IMR-90 (cell line): ENCODE data around the gene CDHR4. TPM values are rescaled to one million over a fixed set of nuclear protein-coding genes. Genes with fewer than 3 reads are reported as not detected.
A peak's percentile ranks its signal among the peaks of the same experiment; 100 is the strongest.

Source experiments
- ATAC-seq: fragments of 200-7000 bp; cut with Tn5 transposase; 2 replicates; pipeline ENCODE4 v1.9.1; 2020; ENCODE audit warnings: low read depth, mild to moderate bottlenecking, moderate library complexity
- BruUV-seq: library from RNA; stranded (reverse); fragments of 400-500 nt; replicated peaks from 2 replicates; lab custom pipeline; 2021; lab: Mats Ljungman, UMichigan
- CTCF ChIA-PET: fragments of 300-600 bp; formaldehyde crosslinking; extraction: SDS; loops from one replicate; lab custom pipeline; 2021; ENCODE audit warnings: antibody characterized with exemption; lab: Yijun Ruan, JAX
- POLR2A ChIA-PET: fragments of 300-600 bp; sonication (Branson Sonifier 250); formaldehyde crosslinking; loops from one replicate; lab custom pipeline; 2022; ENCODE audit warnings: antibody characterized with exemption; ENCODE audit not compliant: unreplicated experiment; lab: Charles Lee
- DNase-seq: peaks from one replicate; pipeline ENCODE4 v3.0.0; 2013
- H2AFZ ChIP-seq: replicated peaks from 2 replicates; pipeline ENCODE3; 2013; ENCODE audit warnings: low read length, mild to moderate bottlenecking; ENCODE audit not compliant: poor library complexity
- H2AK5ac ChIP-seq: 2 replicates; pipeline ENCODE4 v1.6.1; 2013; ENCODE audit warnings: low read depth, low read length, inconsistent platforms
- H2AK9ac ChIP-seq: replicated peaks from 2 replicates; pipeline ENCODE3; 2013; ENCODE audit warnings: mild to moderate bottlenecking, low read depth, low read length, moderate library complexity; ENCODE audit not compliant: poor library complexity
- H2BK120ac ChIP-seq: 2 replicates; pipeline ENCODE4 v1.6.1; 2013; ENCODE audit warnings: low read depth, low read length, inconsistent platforms
- H2BK15ac ChIP-seq: 3 replicates; pipeline ENCODE4 v1.6.1; 2013; ENCODE audit warnings: low read depth, low read length, inconsistent platforms
- H2BK20ac ChIP-seq: 2 replicates; pipeline ENCODE4 v1.6.1; 2013; ENCODE audit warnings: low read depth, mild to moderate bottlenecking, inconsistent platforms, low read length, moderate library complexity
- H2BK5ac ChIP-seq: 2 replicates; pipeline ENCODE4 v1.6.1; 2013; ENCODE audit warnings: mild to moderate bottlenecking, low read depth, low read length, inconsistent platforms; ENCODE audit not compliant: poor library complexity, severe bottlenecking
- H3K14ac ChIP-seq: replicated peaks from 2 replicates; pipeline ENCODE4 v1.6.1; 2013; ENCODE audit warnings: low read depth, low read length, inconsistent platforms
- H3K18ac ChIP-seq: 2 replicates; pipeline ENCODE4 v1.6.1; 2013; ENCODE audit warnings: low read depth, low read length, control low read depth
- H3K23ac ChIP-seq: 2 replicates; pipeline ENCODE4 v1.6.1; 2013; ENCODE audit warnings: low read depth, low read length, inconsistent platforms
- H3K27ac ChIP-seq: 2 replicates; pipeline ENCODE4 v1.5.1; 2013; ENCODE audit warnings: mild to moderate bottlenecking, control low read depth, low read length; ENCODE audit not compliant: insufficient read depth
- H3K27me3 ChIP-seq: 2 replicates; pipeline ENCODE4 v1.6.1; 2013; ENCODE audit warnings: low read length; ENCODE audit not compliant: control insufficient read depth, insufficient read depth
- H3K36me3 ChIP-seq: 2 replicates; pipeline ENCODE4 v1.6.1; 2013; ENCODE audit warnings: low read length, mixed read lengths; ENCODE audit not compliant: control insufficient read depth, insufficient read depth
- H3K4ac ChIP-seq: 2 replicates; pipeline ENCODE4 v1.6.1; 2013; ENCODE audit warnings: low read depth, low read length, inconsistent platforms
- H3K4me1 ChIP-seq: 2 replicates; pipeline ENCODE4 v1.6.1; 2013; ENCODE audit warnings: low read length, mixed read lengths; ENCODE audit not compliant: control insufficient read depth, insufficient read depth
- H3K4me2 ChIP-seq: 2 replicates; pipeline ENCODE4 v1.6.1; 2013; ENCODE audit warnings: low read depth, mild to moderate bottlenecking, control low read depth, low read length, moderate library complexity
- H3K4me3 ChIP-seq: 2 replicates; pipeline ENCODE4 v1.5.1; 2013; ENCODE audit warnings: low read depth, mild to moderate bottlenecking, control low read depth, low read length, moderate library complexity; ENCODE audit not compliant: insufficient read depth
- H3K56ac ChIP-seq: 2 replicates; pipeline ENCODE4 v1.6.1; 2013; ENCODE audit warnings: low read length, inconsistent platforms; ENCODE audit not compliant: insufficient read depth; ENCODE audit errors: extremely low read depth
- H3K79me1 ChIP-seq, 2 experiments: 2 replicates each; pipeline ENCODE4 v1.6.1; 2013; ENCODE audit warnings: low read length in 2 of 2, inconsistent platforms in 1 of 2, low read depth in 1 of 2
- H3K9ac ChIP-seq: 2 replicates; pipeline ENCODE4 v1.6.1; 2013; ENCODE audit warnings: low read depth, low read length, control low read depth
- H3K9me1 ChIP-seq: 2 replicates; pipeline ENCODE4 v1.6.1; 2013; ENCODE audit warnings: low read length, inconsistent platforms; ENCODE audit not compliant: insufficient read depth
- H3K9me3 ChIP-seq: 2 replicates; pipeline ENCODE4 v1.6.1; 2013; ENCODE audit warnings: low read length; ENCODE audit not compliant: control insufficient read depth, insufficient read depth
- H4K20me1 ChIP-seq: 2 replicates; pipeline ENCODE4 v1.6.1; 2013; ENCODE audit warnings: low read length, inconsistent platforms; ENCODE audit not compliant: insufficient read depth
- H4K5ac ChIP-seq: 2 replicates; pipeline ENCODE4 v1.6.1; 2013; ENCODE audit warnings: mild to moderate bottlenecking, low read depth, low read length, control low read depth
- H4K8ac ChIP-seq, 2 experiments: 2 replicates each; pipeline ENCODE4 v1.6.1; 2013; ENCODE audit warnings: low read depth in 2 of 2, low read length in 2 of 2, control low read depth in 1 of 2, inconsistent platforms in 1 of 2
- H4K91ac ChIP-seq: 2 replicates; pipeline ENCODE4 v1.6.1; 2013; ENCODE audit warnings: low read depth, low read length, inconsistent platforms; ENCODE audit not compliant: insufficient read depth
- BHLHE40 ChIP-seq: fragments of 150-350 bp; IDR thresholded peaks from 2 replicates; pipeline ENCODE4 v1.6.1; 2016; ENCODE audit warnings: mild to moderate bottlenecking, low read depth, low read length
- CTCF ChIP-seq: conservative IDR thresholded peaks from 2 replicates; pipeline ENCODE4 v1.5.1; 2012; ENCODE audit warnings: mild to moderate bottlenecking, low read depth, low read length, improper control_type of control experiment
- FOS ChIP-seq: fragments of 150-350 bp; IDR thresholded peaks from 2 replicates; pipeline ENCODE4 v1.6.1; 2016; ENCODE audit warnings: low read depth, low read length
- MAFK ChIP-seq: IDR thresholded peaks from 2 replicates; pipeline ENCODE4 v1.6.1; 2012; ENCODE audit warnings: low read depth, low read length, improper control_type of control experiment
- MAZ ChIP-seq: IDR thresholded peaks from 2 replicates; pipeline ENCODE4 v1.6.1; 2012; ENCODE audit warnings: low read depth, mild to moderate bottlenecking, low read length, improper control_type of control experiment, moderate library complexity, borderline replicate concordance
- MXI1 ChIP-seq: IDR thresholded peaks from 2 replicates; pipeline ENCODE4 v1.6.1; 2012; ENCODE audit warnings: low read depth, mild to moderate bottlenecking, low read length, moderate library complexity, borderline replicate concordance
- POLR2A ChIP-seq: IDR thresholded peaks from 2 replicates; pipeline ENCODE4 v1.6.1; 2012; ENCODE audit warnings: mild to moderate bottlenecking, low read depth, low read length
- RFX5 ChIP-seq: IDR thresholded peaks from 2 replicates; pipeline ENCODE4 v1.8.0; 2012; ENCODE audit warnings: low read depth, mild to moderate bottlenecking, low read length, moderate library complexity
- USF2 ChIP-seq: fragments of 150-350 bp; IDR thresholded peaks from 2 replicates; pipeline ENCODE4 v1.6.1; 2017; ENCODE audit warnings: mild to moderate bottlenecking, antibody characterized with exemption, low read length, low read depth
- WGBS, 2 experiments: methylation state at CpG; one replicate each; pipeline versions ENCODE4 v1.1.5 to v1.1.7; 2013; ENCODE audit warnings: missing lambda C conversion rate in 2 of 2; ENCODE audit not compliant: insufficient read length in 1 of 2; ENCODE audit errors: extremely low coverage in 2 of 2; 5-methylcytosine and 5-hydroxymethylcytosine counted together
- dilution Hi-C: fragments of 300-500 bp; cut with HindIII; formaldehyde crosslinking; loops from one replicate; pipeline ENCODE4 v1.14.3; 2018; ENCODE audit warnings: low sequenced_read_pairs; ENCODE audit not compliant: unreplicated experiment
- in situ Hi-C: fragments of 300-500 bp; cut with MboI; formaldehyde crosslinking; loops from 3 replicates; pipeline ENCODE4 v1.14.3; 2019; ENCODE audit warnings: low sequenced_read_pairs, inconsistent platforms, mixed read lengths
- intact Hi-C: fragments of 100-400 bp; cut with micrococcal nuclease; formaldehyde crosslinking; loops from 2 replicates; pipeline ENCODE4 v1.10.0; 2022
- polyA plus RNA-seq, 3 experiments: library from polyadenylated mRNA; depleted of rRNA; stranded (reverse); fragments of >200 nt; gene quantifications; 2 replicates each; pipeline ENCODE4 v1.2.3, GENCODE V29; 2012; ENCODE audit warnings: low replicate concordance in 1 of 3
- total RNA-seq: library from RNA; depleted of rRNA; stranded (reverse); fragments of >200 nt; gene quantifications from 2 replicates; pipeline ENCODE4 v1.2.3, GENCODE V29; 2012

The CDHR4 gene
- total and polyA plus RNA-seq, 2 of the 4 experiments (the other 2 are of a cell fraction), result not detected

GRCh38 chr3:49786357-49787181, 13.1 kb downstream of the CDHR4 start, which contains the start of gene IP6K1:
IP6K1 (minus strand) TSS chr3:49786542; CDS start chr3:49748040, 38,502 bp downstream.
- Histone ChIP-seq H3K27ac (peak within 1 kb of the TSS; percentile 85), H3K9me3 (no peaks in the 10 kb centered on the region), H3K4me3 (peak within 1 kb of the TSS; percentile 64), H3K4me1 (peaks cover 9% of the 10 kb centered on the region), H3K79me1 (peaks cover 4 to 45% of the 10 kb centered on the region in 2 experiments), H2AK9ac (peak within 1 kb of the TSS; percentile 91), H3K23ac (peak within 1 kb of the TSS; percentile 99), H2BK120ac (no peak within 1 kb of the TSS), H2BK15ac (no peak within 1 kb of the TSS), H2AFZ (peak within 1 kb of the TSS; percentile 89), H3K18ac (peak within 1 kb of the TSS; percentile 10; the same call in 1 of the 2 replicates), H2BK5ac (peak within 1 kb of the TSS; percentile 61), H3K4ac (peak within 1 kb of the TSS; percentile 85), H2BK20ac (0 out of 2 replicates have a peak within 1 kb of the TSS, but pooled peaks have one; percentile 20), H3K56ac (peak within 1 kb of the TSS; percentile 93), H3K9ac (peak within 1 kb of the TSS; percentile 78), H4K91ac (peak within 1 kb of the TSS; percentile 88), H3K14ac (peak within 1 kb of the TSS; percentile 93), H2AK5ac (peak within 1 kb of the TSS; percentile 89), H3K36me3 (peaks cover 10% of the 10 kb centered on the region), H4K8ac (peak within 1 kb of the TSS; percentile 92 to 99), H3K9me1 (peaks cover 8% of the 10 kb centered on the region), H4K20me1 (peaks cover 14% of the 10 kb centered on the region), H3K27me3 (no peaks in the 10 kb centered on the region), H4K5ac (peak within 1 kb of the TSS; percentile 92), H3K4me2 (peak within 1 kb of the TSS; percentile 96)
- ChIA-PET POLR2A (interaction anchor here (0.6 kb wide), 1 partner anchor 17 kb away, joined by 7 read pairs; the partner anchor contains the start of gene INKA1), CTCF (interaction anchor here (0.7 kb wide), 1 partner anchor 42 kb away, joined by 3 read pairs; no protein-coding TSS in a partner anchor)
- DNase-seq (peak; percentile 100), ATAC-seq (peak; percentile 99)
- dilution Hi-C loops, result no loop called here
- WGBS, 2 experiments, result 8% methylated on average over 33 of the region's 55 CpGs; no CpG with 5 or more reads in 1 of the 2 experiments
- in situ Hi-C loops, result no loop called here
- no TSS peak for BruUV-seq
- intact Hi-C loops, result no loop called here
- no peak for TF ChIP-seq RFX5
- TF ChIP-seq MXI1, result no peak; the same call in 1 of the 2 replicates
- peak; percentile 57; the same call in 1 of the 2 replicates for TF ChIP-seq MAZ
- peak; percentile 57 for TF ChIP-seq POLR2A
- TF ChIP-seq FOS, result peak; percentile 70
- no peak for TF ChIP-seq MAFK
- TF ChIP-seq CTCF, result no peak
- peak; percentile 97 for TF ChIP-seq BHLHE40
- TF ChIP-seq USF2, result peak; percentile 100
